HepG2 (cell line): ENCODE measurements around the gene OSBPL2. TPM values are rescaled to one million over a fixed set of nuclear protein-coding genes. Genes with fewer than 3 reads are reported as not detected.

ENCODE experiments used
- ATAC-seq: fragments of 200-7000 bp; cut with Tn5 transposase; 3 replicates; pipeline ENCODE4 v1.9.1; 2020; ENCODE audit warnings: mild to moderate bottlenecking, moderate library complexity
- BruUV-seq: library from RNA; stranded (reverse); fragments of 400-500 nt; replicated peaks from 2 replicates; lab custom pipeline; 2021; lab: Mats Ljungman, UMichigan
- CTCF ChIA-PET: fragments of 300-600 bp; formaldehyde crosslinking; extraction: SDS; loops from one replicate; lab custom pipeline; 2021; ENCODE audit warnings: low total read pairs, inconsistent platforms, low intra/inter-chr PET ratio; lab: Yijun Ruan, JAX
- POLR2A ChIA-PET: fragments of 350-600 bp; sonication (Branson Sonifier 250); formaldehyde crosslinking; loops from one replicate; lab custom pipeline; 2020; ENCODE audit warnings: antibody characterized with exemption, inconsistent platforms; lab: Yijun Ruan, JAX
- DNase-seq: peaks from one replicate; pipeline ENCODE4 v3.0.0-alpha.2; 2015; ENCODE audit warnings: low spot score
- FAIRE-seq: peaks from 3 replicates; lab custom pipeline; 2011; peaks lifted over from hg19 to GRCh38; lab: Jason Lieb, UNC
- H2AFZ ChIP-seq: one replicate; pipeline ENCODE4 v1.6.1; 2011; ENCODE audit warnings: low read length, inconsistent platforms
- H3K27ac ChIP-seq: fragments of 300-600 bp; 3 replicates; pipeline ENCODE4 v1.8.0; 2011; ENCODE audit warnings: mixed run types, mild to moderate bottlenecking, mixed read lengths, low read length, inconsistent platforms; ENCODE audit not compliant: insufficient read depth; ENCODE audit errors: extremely low read length
- H3K27me3 ChIP-seq, 2 experiments: fragments of 200-600 bp in 1 of 2; 2 replicates in 1 of 2; 3 replicates in 1 of 2; pipeline versions ENCODE4 v1.6.0 to v1.8.0; 2011; ENCODE audit warnings: low read length in 2 of 2, mild to moderate bottlenecking in 2 of 2, moderate library complexity in 2 of 2, inconsistent platforms in 1 of 2; ENCODE audit not compliant: insufficient read depth in 2 of 2, control insufficient read depth in 1 of 2
- H3K36me3 ChIP-seq, 2 experiments: fragments of 200-600 bp in 1 of 2; replicated peaks in 1 of 2; 2 replicates in 1 of 2; 3 replicates in 1 of 2; pipeline versions ENCODE4 v1.5.1 to v1.8.0; 2011; ENCODE audit warnings: low read length in 2 of 2, inconsistent platforms in 1 of 2; ENCODE audit not compliant: insufficient read depth in 2 of 2, control insufficient read depth in 1 of 2
- H3K4me1 ChIP-seq: 2 replicates; pipeline ENCODE4 v1.5.1; 2012; ENCODE audit warnings: low read length, inconsistent platforms; ENCODE audit not compliant: insufficient read depth
- H3K4me2 ChIP-seq: 2 replicates; pipeline ENCODE4 v1.6.0; 2011; ENCODE audit warnings: low read depth, low read length, inconsistent platforms
- H3K4me3 ChIP-seq, 3 experiments: fragments of 200-600 bp in 1 of 3; sonication (generic), shearing (Covaris generic) in 1 of 3; replicated peaks in 1 of 3; 2 replicates each; pipeline ENCODE4 v1.5.1; 2011 to 2016; ENCODE audit warnings: low read length in 3 of 3, inconsistent platforms in 2 of 3, low read depth in 2 of 3, mild to moderate bottlenecking in 2 of 3, control low read depth in 1 of 3, mixed read lengths in 1 of 3; ENCODE audit not compliant: insufficient read depth in 1 of 3
- H3K79me2 ChIP-seq: one replicate; pipeline ENCODE4 v1.6.1; 2011; ENCODE audit warnings: low read length, inconsistent platforms; ENCODE audit not compliant: insufficient read depth
- H3K9ac ChIP-seq: 2 replicates; pipeline ENCODE4 v1.6.0; 2011; ENCODE audit warnings: mild to moderate bottlenecking, low read depth, low read length, inconsistent platforms; ENCODE audit not compliant: insufficient read depth
- H3K9me3 ChIP-seq: 2 replicates; pipeline ENCODE4 v1.5.1; 2012; ENCODE audit warnings: mild to moderate bottlenecking, low read length
- H4K20me1 ChIP-seq: 2 replicates; pipeline ENCODE4 v1.6.0; 2011; ENCODE audit warnings: inconsistent platforms, mild to moderate bottlenecking, low read length, moderate library complexity; ENCODE audit not compliant: insufficient read depth
- CREB3 ChIP-seq: sonication (generic); formaldehyde crosslinking; IDR thresholded peaks from 2 replicates; pipeline ENCODE4 v1.5.0; 2020; ENCODE audit warnings: missing genetic modification reagents
- ELF3 ChIP-seq: IDR thresholded peaks from 2 replicates; pipeline ENCODE4 v1.6.1; 2016; ENCODE audit warnings: missing genetic modification reagents, missing compliant biosample characterization
- PHF8 ChIP-seq: sonication (generic); formaldehyde crosslinking; IDR thresholded peaks from 2 replicates; pipeline ENCODE4 v1.5.0; 2020; ENCODE audit warnings: missing genetic modification reagents
- WGBS: methylation state at CpG from one replicate; pipeline ENCODE4 v1.1.6; 2017; ENCODE audit warnings: low lambda C conversion rate; 5-methylcytosine and 5-hydroxymethylcytosine counted together
- in situ Hi-C: cut with HindIII; loops from 2 replicates; pipeline ENCODE4 v1.10.0; 2017; ENCODE audit warnings: low pct_unique_long_range_greater_than_20kb; ENCODE audit not compliant: extremely low pct_ligation_motif_present
- intact Hi-C: fragments of 100-400 bp; cut with micrococcal nuclease; formaldehyde crosslinking; loops from one replicate; pipeline ENCODE4 v1.10.0; 2022; ENCODE audit not compliant: unreplicated experiment
- polyA plus RNA-seq, 8 experiments: library from polyadenylated mRNA; depleted of rRNA in 3 of 8; stranded (reverse) in 7 of 8; unstranded in 1 of 8; fragments of >200 nt; fragmentation: Illumina TruSeq in 4 of 8; extraction: Trizol in 4 of 8; gene quantifications; 2 replicates each; pipeline versions ENCODE4 v1.2.1 to v1.2.3, GENCODE V29; 2011 to 2016; ENCODE audit warnings: low read depth in 4 of 8, missing spikeins in 1 of 8, mixed read lengths in 1 of 8; ENCODE audit not compliant: insufficient read depth in 1 of 8
- total RNA-seq, 5 experiments: library from RNA; depleted of rRNA; stranded (reverse); fragments of >200 nt; fragmentation: Illumina TruSeq; extraction: Trizol; gene quantifications; 2 replicates each; pipeline ENCODE4 v1.2.3, GENCODE V29; 2016; ENCODE audit warnings: low read depth in 1 of 5

OSBPL2 gene
- total and polyA plus RNA-seq, 2 of the 13 experiments (the other 11 are each of a cell fraction or from before 2014, with no cell fraction given), result 18.5 to 37.4 TPM

GRCh38 chr20:62195075-62195405, 43.3 kb upstream of the OSBPL2 start (continued):
- no peak for TF ChIP-seq ELF3 (CRISPR knock-in tag)

- Histone ChIP-seq H3K4me3 (no peak overlapping the region), H3K27ac (no peak overlapping the region), H2AFZ (no peak overlapping the region), H3K9me3 (no peaks in the 10 kb centered on the region), H3K79me2 (peaks cover 6% of the 10 kb centered on the region), H4K20me1 (no peaks in the 10 kb centered on the region), H3K36me3 (peaks cover 34 to 56% of the 10 kb centered on the region in 2 experiments), H3K4me2 (no peak overlapping the region), H3K27me3 (no peaks in the 10 kb centered on the region), H3K9ac (no peak overlapping the region), H3K4me1 (no peaks in the 10 kb centered on the region)
- ChIA-PET POLR2A (no interaction called here), CTCF (no interaction called here)
- no peak for DNase-seq
- FAIRE-seq, result no peak
- no TSS peak for BruUV-seq
- in situ Hi-C loops (no loop called here), intact Hi-C loops (no loop called here)
- WGBS, result 95% methylated on average over 10 of the region's 10 CpGs
- TF ChIP-seq CREB3 (CRISPR knock-in tag), result no peak
- ATAC-seq, result no peak
These were observed 42.6 kb upstream of the OSBPL2 start for GRCh38 chr20:62195736-62196135.

GRCh38 chr20:62196286-62196685, 42.0 kb upstream of the OSBPL2 start:
- H3K4me3 ChIP-seq, result no peak overlapping the region
- H3K27me3 ChIP-seq, result no peaks in the 10 kb centered on the region
- no peak overlapping the region for H3K27ac ChIP-seq
- no TSS peak for BruUV-seq
- H2AFZ ChIP-seq, result no peak overlapping the region
- FAIRE-seq (no peak), ATAC-seq (no peak), DNase-seq (no peak)
- in situ Hi-C loops (no loop called here), intact Hi-C loops (no loop called here)
- POLR2A ChIA-PET, result no interaction called here
- no peaks in the 10 kb centered on the region for H3K4me1 ChIP-seq
- WGBS, result 96% methylated on average over 10 of the region's 10 CpGs
- H3K79me2 ChIP-seq, result peaks cover 2% of the 10 kb centered on the region
- CTCF ChIA-PET, result no interaction called here
- no peaks in the 10 kb centered on the region for H4K20me1 ChIP-seq
- H3K36me3 ChIP-seq, result peaks cover 38 to 57% of the 10 kb centered on the region in 2 experiments
- no peak for TF ChIP-seq PHF8 (CRISPR knock-in tag)
- TF ChIP-seq, all 625 proteins: peak for 0
- H3K9ac ChIP-seq, result no peak overlapping the region
- no peaks in the 10 kb centered on the region for H3K9me3 ChIP-seq
- no peak overlapping the region for H3K4me2 ChIP-seq
